Hepatocyte (in vitro differentiated cells): ENCODE data around the gene IGF1. TPM values are rescaled to one million over a fixed set of nuclear protein-coding genes. Genes with fewer than 3 reads are reported as not detected.

ENCODE experiments used
- DNase-seq: peaks from one replicate; pipeline ENCODE4 v3.0.0-alpha.2; 2016; ENCODE audit warnings: low spot score
- H2AFZ ChIP-seq: fragments of 200-600 bp; sonication (generic); 2 replicates; pipeline ENCODE4 v1.6.0; 2016; ENCODE audit warnings: antibody characterized with exemption, mild to moderate bottlenecking
- H3K27ac ChIP-seq: fragments of 200-600 bp; sonication (generic); 2 replicates; pipeline ENCODE4 v1.5.1; 2016; ENCODE audit warnings: mild to moderate bottlenecking
- H3K27me3 ChIP-seq: fragments of 200-600 bp; sonication (generic); 2 replicates; pipeline ENCODE4 v1.6.1; 2016
- H3K36me3 ChIP-seq: fragments of 200-600 bp; sonication (generic); replicated peaks from 2 replicates; pipeline ENCODE4 v1.5.1; 2016; ENCODE audit warnings: low read depth; ENCODE audit not compliant: insufficient read depth
- H3K4me1 ChIP-seq: fragments of 200-600 bp; sonication (generic); 2 replicates; pipeline ENCODE4 v1.5.1; 2016; ENCODE audit warnings: mild to moderate bottlenecking, moderate library complexity; ENCODE audit not compliant: insufficient read depth
- H3K4me2 ChIP-seq: fragments of 200-600 bp; sonication (generic); 2 replicates; pipeline ENCODE4 v1.6.0; 2016
- H3K4me3 ChIP-seq: fragments of 200-600 bp; sonication (generic); 2 replicates; pipeline ENCODE4 v1.5.1; 2016; ENCODE audit warnings: mild to moderate bottlenecking
- H3K79me2 ChIP-seq: fragments of 200-600 bp; sonication (generic); 2 replicates; pipeline ENCODE4 v1.6.0; 2017; ENCODE audit warnings: mild to moderate bottlenecking
- H3K9me2 ChIP-seq: fragments of 200-600 bp; sonication (generic); replicated peaks from 2 replicates; pipeline ENCODE4 v1.6.0; 2017; ENCODE audit warnings: mild to moderate bottlenecking; ENCODE audit not compliant: insufficient read depth
- H3K9me3 ChIP-seq: fragments of 200-600 bp; sonication (generic); 2 replicates; pipeline ENCODE4 v1.5.1; 2016; ENCODE audit warnings: low read depth, mild to moderate bottlenecking
- H4K20me1 ChIP-seq: fragments of 200-600 bp; sonication (generic); 2 replicates; pipeline ENCODE4 v1.6.0; 2016; ENCODE audit warnings: mild to moderate bottlenecking; ENCODE audit not compliant: insufficient read depth, poor library complexity, severe bottlenecking
- CTCF ChIP-seq: fragments of 200-600 bp; sonication (generic); IDR thresholded peaks from 2 replicates; pipeline ENCODE4 v1.5.1; 2016; ENCODE audit warnings: antibody characterized with exemption, mild to moderate bottlenecking; ENCODE audit not compliant: poor library complexity
- EZH2 ChIP-seq: fragments of 200-600 bp; sonication (generic); IDR thresholded peaks from 2 replicates; pipeline ENCODE4 v1.6.1; 2016; ENCODE audit warnings: antibody characterized with exemption, mild to moderate bottlenecking, borderline replicate concordance
- EZH2phosphoT487 ChIP-seq: fragments of 200-600 bp; sonication (generic); IDR thresholded peaks from one replicate; pipeline ENCODE4 v1.6.1; 2018; ENCODE audit warnings: antibody characterized with exemption, mild to moderate bottlenecking, low read depth, moderate library complexity; ENCODE audit not compliant: unreplicated experiment, severe bottlenecking
- WGBS: methylation state at CpG from one replicate; pipeline ENCODE4 v1.1.6; 2016; ENCODE audit warnings: low lambda C conversion rate; ENCODE audit errors: missing lambda C conversion rate; 5-methylcytosine and 5-hydroxymethylcytosine counted together
- polyA plus RNA-seq: library from polyadenylated mRNA; unstranded; fragments of >200 nt; fragmentation: Nextera tagmentation; extraction: Ambion mirVana; gene quantifications from 2 replicates; pipeline ENCODE4 v1.2.1, GENCODE V29; 2016
- total RNA-seq: library from RNA; depleted of rRNA; stranded (reverse); fragments of >200 nt; gene quantifications from 2 replicates; pipeline ENCODE4 v1.2.3, GENCODE V29; 2014

Gene IGF1
- total and polyA plus RNA-seq, 2 experiments from 2014 or later, result 10.0 to 12.0 TPM

DNA sequence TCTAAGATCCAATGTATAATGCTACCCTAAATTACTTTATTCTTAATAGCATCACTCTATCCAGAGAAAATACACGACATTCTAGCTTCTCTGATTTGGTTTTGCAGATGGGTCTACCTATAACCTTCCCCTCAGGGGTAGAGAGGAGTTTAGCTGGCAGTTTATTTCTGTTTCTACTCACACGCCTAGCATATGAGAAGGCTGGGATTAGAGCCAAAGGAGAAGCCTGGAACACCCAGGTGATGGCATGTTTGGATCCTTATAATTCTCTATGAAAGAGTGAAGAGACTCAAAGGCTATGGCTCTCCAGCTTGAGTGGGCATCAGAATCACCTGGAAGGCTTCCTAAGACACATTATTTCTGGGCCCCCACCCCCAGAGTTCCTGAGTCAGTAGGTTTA, 131.3 kb downstream of the IGF1 start:
- Histone ChIP-seq H3K36me3 (no peaks in the 10 kb centered on the region), H3K9me2 (no peaks in the 10 kb centered on the region), H3K4me2 (no peak overlapping the region), H3K79me2 (no peaks in the 10 kb centered on the region), H4K20me1 (no peaks in the 10 kb centered on the region), H3K27me3 (no peaks in the 10 kb centered on the region), H3K4me1 (no peaks in the 10 kb centered on the region), H2AFZ (no peak overlapping the region), H3K9me3 (no peaks in the 10 kb centered on the region), H3K27ac (no peak overlapping the region), H3K4me3 (no peak overlapping the region)
- DNase-seq, result no peak
- TF ChIP-seq EZH2 (no peak), EZH2phosphoT487 (no peak), CTCF (no peak)
- 75% methylated on average over 2 of the region's 2 CpGs for WGBS

- no peaks in the 10 kb centered on the region for H3K36me3 ChIP-seq
- H2AFZ ChIP-seq, result no peak overlapping the region
- no peak for TF ChIP-seq EZH2phosphoT487
- TF ChIP-seq CTCF, result no peak
- TF ChIP-seq EZH2, result no peak
- H4K20me1 ChIP-seq, result no peaks in the 10 kb centered on the region
- no peaks in the 10 kb centered on the region for H3K27me3 ChIP-seq
- no peak overlapping the region for H3K4me3 ChIP-seq
- DNase-seq, result no peak
- no peaks in the 10 kb centered on the region for H3K79me2 ChIP-seq
- WGBS, result 47% methylated on average over 4 of the region's 4 CpGs
- H3K9me2 ChIP-seq, result no peaks in the 10 kb centered on the region
- no peak overlapping the region for H3K27ac ChIP-seq
- H3K9me3 ChIP-seq, result no peaks in the 10 kb centered on the region
- no peaks in the 10 kb centered on the region for H3K4me1 ChIP-seq
- H3K4me2 ChIP-seq, result no peak overlapping the region
These were observed 132.6 kb downstream of the IGF1 start for GRCh38 chr12:102347811-102348210.
